GM11168 (cell line): ENCODE measurements around the gene PTCH1.

Experiments used
- in situ Hi-C: fragments of 300-500 bp; cut with MboI; formaldehyde crosslinking; loops from one replicate; pipeline ENCODE4 v1.12.0; 2022; ENCODE audit warnings: low sequenced_read_pairs; ENCODE audit not compliant: unreplicated experiment

Gene PTCH1

GRCh38 chr9:95513711-95514110 is 3.1 kb downstream of the PTCH1 start:
- in situ Hi-C loops: no loop called here

DNA sequence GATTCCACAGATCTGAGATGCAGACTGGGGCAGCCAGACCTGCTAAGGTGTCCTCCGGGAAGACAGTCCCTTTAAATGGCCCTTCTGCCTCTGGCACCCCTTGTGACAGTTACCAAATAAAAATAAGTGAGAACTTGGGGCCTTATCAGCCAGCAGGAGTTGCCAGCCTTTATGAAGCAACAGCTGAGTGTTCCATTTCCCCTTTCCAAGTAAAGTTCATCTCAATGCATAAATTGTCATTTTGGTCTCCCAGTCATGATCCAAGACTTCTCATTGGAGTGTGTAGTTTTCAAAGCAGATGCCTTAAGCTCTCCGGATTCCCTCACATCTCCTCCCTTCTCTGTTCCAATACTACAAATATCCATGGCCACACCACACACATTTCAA is 4.1 kb downstream of the PTCH1 start:
- in situ Hi-C loops: no loop called here

GRCh38 chr9:95511952-95512708 is 4.6 kb downstream of the PTCH1 start:
- in situ Hi-C loops: no loop called here

DNA sequence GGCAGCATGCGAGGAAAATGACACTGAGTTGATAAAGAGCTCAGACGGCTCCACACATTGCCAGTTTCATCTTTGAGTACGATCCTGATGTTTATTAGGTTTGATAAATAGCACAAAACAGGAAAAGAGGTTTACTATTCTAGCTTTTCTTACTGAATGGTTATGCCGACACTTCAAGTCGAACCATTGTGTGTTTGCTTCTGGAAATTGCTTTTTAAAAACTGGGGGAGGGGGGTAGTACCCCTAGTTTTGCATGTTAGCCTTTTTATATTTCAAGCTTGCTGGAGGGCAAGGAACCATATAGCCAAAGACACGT is 5.2 kb downstream of the PTCH1 start:
- in situ Hi-C loops: no loop called here

DNA sequence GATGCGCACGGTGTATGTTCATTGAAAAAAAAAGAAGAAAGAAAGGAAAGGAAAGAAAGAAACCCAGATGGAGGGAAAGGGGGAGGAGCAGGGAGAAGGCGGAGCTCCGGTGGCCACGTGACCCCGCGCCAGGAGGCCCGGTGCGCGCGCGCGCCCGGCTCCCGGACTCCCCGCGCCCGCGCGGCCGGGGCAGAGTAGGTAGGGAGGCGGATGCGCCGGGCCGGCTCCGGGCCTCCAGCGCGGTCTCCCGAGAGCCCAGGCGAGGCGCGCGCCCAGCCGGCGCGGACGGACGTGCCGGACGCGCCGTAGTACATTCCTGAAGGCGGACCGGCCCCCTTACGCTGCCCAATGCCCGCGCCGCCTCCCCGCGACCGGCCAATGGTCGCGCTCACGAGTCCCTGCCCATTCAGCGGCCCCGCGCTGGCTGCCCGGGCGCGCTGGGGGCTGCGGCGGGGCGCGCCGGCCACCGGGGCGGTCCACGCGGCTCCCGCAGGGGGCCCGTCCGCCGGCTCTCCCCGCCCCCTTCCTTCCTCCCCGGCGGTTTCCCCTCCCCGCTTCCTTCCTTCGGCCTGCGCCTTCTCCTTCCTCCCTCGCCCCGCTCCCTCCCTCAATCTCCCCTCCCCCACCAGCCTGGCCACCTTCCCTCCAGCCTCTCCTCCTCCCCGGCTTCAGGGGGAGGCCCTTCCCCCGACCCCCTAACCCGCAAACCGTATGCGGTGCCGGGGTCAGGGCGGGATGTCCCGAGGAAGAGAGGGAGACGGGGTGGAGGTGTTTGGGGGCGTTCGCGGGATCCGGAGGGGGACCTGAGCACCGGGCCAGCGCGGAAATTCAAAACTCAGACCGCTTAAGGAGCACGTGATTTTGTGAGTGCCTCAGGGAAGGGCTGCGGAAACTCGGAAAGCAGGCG is 5.8 kb downstream of the PTCH1 start:
- in situ Hi-C loops: no loop called here

GRCh38 chr9:95509851-95510708 is 6.7 kb downstream of the PTCH1 start:
- in situ Hi-C loops: no loop called here

GRCh38 chr9:95508968-95509850 is 7.6 kb downstream of the PTCH1 start:
- in situ Hi-C loops: no loop called here

GRCh38 chr9:95508242-95508967 is 8.4 kb downstream of the PTCH1 start:
- in situ Hi-C loops: no loop called here

GRCh38 chr9:95507464-95508241 is 9.1 kb downstream of the PTCH1 start:
- in situ Hi-C loops: no loop called here

DNA sequence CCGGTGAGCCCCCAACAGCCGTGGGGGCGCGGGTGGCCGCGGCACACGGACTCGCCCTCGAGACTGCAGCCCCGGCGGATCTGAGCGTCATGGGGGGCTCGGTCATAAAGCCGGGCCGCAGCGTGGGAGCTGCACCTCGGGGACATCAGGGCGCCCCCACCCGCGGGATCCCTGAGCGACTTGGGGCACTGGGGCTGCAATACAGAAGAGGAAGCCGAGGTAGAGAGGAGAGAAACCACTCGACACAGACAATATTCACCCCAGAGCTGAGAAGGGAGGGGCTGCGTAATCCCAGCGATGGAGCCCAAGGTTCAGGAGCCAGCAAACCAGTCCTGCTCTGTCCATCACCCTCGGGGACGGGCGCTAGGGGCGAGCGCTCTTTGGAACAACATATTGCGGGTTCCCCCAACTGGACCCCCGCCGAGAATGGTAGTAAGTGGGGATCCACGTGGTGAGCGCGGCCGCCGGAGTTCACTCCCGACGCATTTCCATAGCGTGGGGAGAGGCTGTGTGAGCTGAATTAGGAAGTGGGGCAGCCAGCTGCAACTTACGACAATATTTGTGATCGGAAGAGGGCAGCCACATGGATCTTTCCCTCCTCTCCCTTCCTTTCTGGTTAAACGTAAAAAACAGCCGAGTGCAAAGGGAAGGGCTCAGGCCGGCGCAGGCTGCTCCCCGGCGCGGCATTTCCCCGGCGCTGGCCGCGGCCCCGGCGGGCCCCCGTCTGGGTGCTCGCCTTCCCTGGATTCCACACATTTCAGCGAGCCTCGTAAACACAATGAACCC is 9.9 kb downstream of the PTCH1 start:
- in situ Hi-C loops: no loop called here

- in situ Hi-C loops: no loop called here
Observed at GRCh38 chr9:95506428-95506677, 10.4 kb downstream of the PTCH1 start.

- in situ Hi-C loops: no loop called here
Observed at GRCh38 chr9:95505717-95506427, 10.9 kb downstream of the PTCH1 start.

DNA sequence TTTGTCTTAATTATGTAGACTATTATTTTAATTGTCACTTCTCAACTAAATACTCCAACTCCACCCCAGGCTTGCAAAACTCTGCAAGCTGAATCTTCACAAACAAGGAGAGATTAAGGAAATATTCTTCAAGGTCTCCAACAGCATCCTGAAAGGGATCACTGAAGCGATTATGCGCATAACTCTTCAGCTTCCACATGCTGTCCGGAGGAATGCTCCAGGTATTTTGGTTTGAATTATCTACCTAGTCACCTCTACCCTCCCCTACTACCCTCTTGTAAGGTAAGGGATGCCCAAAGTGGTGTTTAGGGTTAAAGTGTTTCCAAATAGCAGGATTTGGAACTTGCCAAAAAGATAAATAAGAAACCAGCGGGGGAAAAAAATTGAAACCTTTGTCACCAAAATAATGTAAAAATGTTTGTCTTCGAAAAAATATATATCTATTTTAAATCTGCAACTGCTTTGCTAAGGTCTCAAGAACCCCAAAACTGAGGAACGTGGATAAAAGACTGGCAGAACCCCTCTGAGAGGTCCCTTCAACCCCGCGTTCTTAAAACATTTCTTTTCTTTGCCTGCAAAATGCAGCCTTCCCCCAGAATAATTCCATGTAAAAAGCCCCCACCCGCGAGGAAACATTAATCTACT is 11.6 kb downstream of the PTCH1 start:
- in situ Hi-C loops: no loop called here

DNA sequence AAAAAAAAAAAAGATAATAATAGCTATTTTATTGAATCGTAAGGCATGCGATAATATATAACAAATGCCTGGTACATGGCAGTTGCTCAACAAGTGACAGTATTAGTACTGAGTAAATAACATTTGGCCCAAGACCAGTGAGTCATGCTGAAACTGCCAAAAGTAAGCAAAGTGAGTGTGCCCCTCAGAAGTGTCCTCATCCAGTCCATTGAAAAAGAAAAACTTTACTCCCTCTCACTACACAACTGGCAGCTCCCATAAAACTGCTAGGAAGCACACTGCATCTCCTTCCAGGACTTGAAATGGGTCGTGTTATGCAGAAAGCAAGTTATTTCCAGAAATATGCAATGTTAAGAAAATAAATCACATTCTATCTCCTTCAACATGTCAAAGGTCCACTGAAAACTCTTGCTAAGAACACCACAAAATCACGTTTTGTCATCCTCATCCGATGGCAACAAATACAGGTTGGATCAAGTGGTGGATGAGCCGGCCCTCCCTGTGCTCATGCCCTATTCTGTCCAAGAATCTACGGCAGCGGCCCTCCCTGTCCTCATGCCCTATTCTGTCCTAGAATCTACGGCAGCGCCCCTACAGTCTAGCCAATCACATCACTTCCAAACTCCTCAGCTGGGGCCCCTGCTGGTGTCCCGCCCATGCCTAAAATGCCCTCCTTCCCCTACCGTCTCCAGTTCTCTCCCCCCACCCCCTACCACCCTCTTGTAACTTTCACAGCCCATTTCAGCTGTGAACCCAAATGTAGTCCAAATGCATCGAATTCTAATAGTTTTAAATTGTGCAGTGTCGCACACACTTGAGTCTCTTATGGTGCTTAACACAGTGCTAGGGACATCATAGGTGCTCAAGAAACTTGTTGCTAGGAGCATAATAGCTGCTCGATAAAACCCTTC is 12.5 kb downstream of the PTCH1 start:
- in situ Hi-C loops: no loop called here

DNA sequence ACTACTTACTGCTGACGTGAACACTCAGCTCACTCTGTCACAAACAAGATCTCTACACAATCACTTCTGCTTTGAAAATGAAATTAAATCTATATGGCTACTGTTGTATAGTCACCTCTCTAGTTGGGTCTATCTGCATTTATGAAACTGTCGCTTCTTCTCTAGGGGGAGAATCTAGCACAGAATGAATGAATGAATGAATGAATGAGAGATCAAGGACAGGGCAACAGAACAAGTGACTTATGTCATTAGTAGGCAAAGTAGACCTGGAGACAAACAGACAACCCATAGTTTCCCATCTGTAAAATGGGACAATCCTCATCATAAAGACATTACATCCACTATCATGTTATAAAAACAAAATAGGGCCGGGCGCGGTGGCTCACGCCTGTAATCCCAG is 13.4 kb downstream of the PTCH1 start:
- in situ Hi-C loops: no loop called here

GRCh38 chr9:95502248-95502647 is 14.5 kb downstream of the PTCH1 start:
- in situ Hi-C loops: no loop called here
